Heart left ventricle (tissue), 13 donors: ENCODE results near the gene AMIGO3.

Source experiments
- CTCF ChIP-seq, 12 donors: fragments of 200-600 bp; sonication (generic) in 4 of 12; IDR thresholded peaks; one replicate each; pipeline versions ENCODE4 v1.5.0 to v1.8.0; 2018 to 2022; ENCODE audit warnings: antibody characterized with exemption in 12 of 12, mild to moderate bottlenecking in 5 of 12
- POLR2A ChIP-seq, 2 donors: fragments of 450-650 bp; IDR thresholded peaks; one replicate each; pipeline ENCODE4 v1.6.1; 2017; ENCODE audit warnings: antibody characterized with exemption in 2 of 2, mild to moderate bottlenecking in 2 of 2, moderate library complexity in 2 of 2
- donor health status: ischemic (EF 13 %, LVEDD 7.1; RV severe dilation, severe dysfunction).
- donor health status: DM: no; HTN: yes; CAD: no.
- donor health status: DM: no; HTN: no; CAD: no.
- donor health status: ischemic (EF 25% LVEDD 6.9; RV normal size, moderate dysfunction).
- donor health status: ischemic (EF 25% LVEDD 5.7; RV mildly dilated, moderate dysfunction).
- donor health status: ischemic (EF 35%, LVEDD 5.7; RV mildly dilated, moderate dysfunction).
- donor health status: nonischemic (EF 11% LVEDD 7.7; RV severe dilation, severe dysfunction).
- donor health status: DM: yes; HTN: yes; CAD: no.
- donor health status: PGD.
- donor health status: ischemic (EF 29% LVEDD 5.4; RV normal size, mild dysfunction).
- donor health status: nonischemic (EF 23%, LVEDD 6.1; RV moderate dilation, normal function).

DNA sequence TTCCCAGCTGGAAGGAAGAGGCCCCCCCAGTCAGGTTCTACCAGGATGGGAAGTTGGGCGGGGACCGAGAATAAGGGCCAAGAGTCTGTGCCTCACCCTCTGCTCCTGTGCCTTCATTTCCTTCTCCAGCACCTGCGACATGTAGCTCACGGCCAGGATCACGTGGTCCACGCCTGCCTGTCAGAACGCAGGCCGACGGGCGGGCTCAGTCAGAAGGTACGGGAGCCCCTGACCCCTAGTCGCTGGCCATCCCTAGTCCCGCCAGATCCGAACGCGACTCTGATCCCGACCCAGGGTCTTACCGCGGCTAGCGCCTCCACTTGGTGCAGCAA, 3.8 kb upstream of the AMIGO3 start:
- no peak for TF ChIP-seq CTCF (IDR thresholded peaks at IDR 0.05)
- no peak for TF ChIP-seq POLR2A (IDR thresholded peaks at IDR 0.05)
